CD4-positive, CD25-positive, alpha-beta regulatory T cell (primary cell): ENCODE data around the gene PARP1. TPM values are rescaled to one million over a fixed set of nuclear protein-coding genes. Genes with fewer than 3 reads are reported as not detected.
"Not testable (repeated sequence)": the region's sequence is repeated elsewhere in the genome, so short reads cannot be mapped to it uniquely, and the experiment has no call there.

Source experiments
- ATAC-seq, 2 donors: fragments of 150-1000 bp; cut with Tn5 transposase; one replicate each; pipeline ENCODE4 v1.10.0; 2021; ENCODE audit warnings: low read depth in 2 of 2, moderate number of reproducible peaks in 2 of 2, moderate library complexity in 1 of 2
- DNase-seq, 3 donors: peaks; one replicate each; pipeline versions ENCODE4 v3.0.0 to v3.0.0-alpha.2; 2012 to 2022; ENCODE audit warnings: mixed read lengths in 1 of 3
- H3K27ac ChIP-seq: one replicate; pipeline ENCODE4 v1.7.0; 2013; ENCODE audit warnings: mild to moderate bottlenecking, low read length; ENCODE audit not compliant: insufficient read depth, poor library complexity, severe bottlenecking
- H3K27me3 ChIP-seq: one replicate; pipeline ENCODE4 v1.7.0; 2013; ENCODE audit warnings: low read length; ENCODE audit not compliant: control insufficient read depth, insufficient read depth
- H3K36me3 ChIP-seq: one replicate; pipeline ENCODE4 v1.7.0; 2013; ENCODE audit warnings: mild to moderate bottlenecking, low read length, moderate library complexity; ENCODE audit not compliant: control insufficient read depth, insufficient read depth
- H3K4me1 ChIP-seq: 2 replicates; pipeline ENCODE4 v1.7.0; 2013; ENCODE audit warnings: mild to moderate bottlenecking, low read length; ENCODE audit not compliant: insufficient read depth, control insufficient read depth, poor library complexity, severe bottlenecking
- H3K4me3 ChIP-seq: one replicate; pipeline ENCODE4 v1.7.0; 2013; ENCODE audit warnings: low read depth, mild to moderate bottlenecking, low read length, moderate library complexity
- H3K9me3 ChIP-seq, 2 experiments: 1 replicate in 1 of 2; 2 replicates in 1 of 2; pipeline ENCODE4 v1.7.0; 2013; ENCODE audit warnings: low read length in 2 of 2, mild to moderate bottlenecking in 1 of 2, moderate library complexity in 1 of 2; ENCODE audit not compliant: control insufficient read depth in 2 of 2
- H3K27ac Mint-ChIP-seq, 3 donors: one replicate each; pipeline ENCODE4 v1.8.0; 2020 to 2022; ENCODE audit warnings: mild to moderate bottlenecking in 3 of 3, mixed read lengths in 3 of 3, moderate library complexity in 2 of 3
- H3K27me3 Mint-ChIP-seq: one replicate; pipeline ENCODE4 v1.8.0; 2022; ENCODE audit warnings: mild to moderate bottlenecking, mixed read lengths
- H3K36me3 Mint-ChIP-seq: one replicate; pipeline ENCODE4 v1.8.0; 2020; ENCODE audit warnings: mixed read lengths
- H3K4me1 Mint-ChIP-seq, 4 donors: one replicate each; pipeline ENCODE4 v1.8.0; 2020 to 2022; ENCODE audit warnings: mixed read lengths in 4 of 4, mild to moderate bottlenecking in 1 of 4
- H3K4me3 Mint-ChIP-seq, 4 donors: one replicate each; pipeline ENCODE4 v1.8.0; 2020 to 2022; ENCODE audit warnings: mild to moderate bottlenecking in 4 of 4, mixed read lengths in 4 of 4, moderate library complexity in 3 of 4
- H3K9me3 Mint-ChIP-seq, 7 donors: one replicate each; pipeline ENCODE4 v1.8.0; 2020 to 2022; ENCODE audit warnings: mixed read lengths in 7 of 7, mild to moderate bottlenecking in 3 of 7, moderate library complexity in 2 of 7
- polyA plus RNA-seq, 4 donors: library from polyadenylated mRNA; unstranded; fragments of 300-500 nt; fragmentation: Illumina TruSeq; gene quantifications; one replicate each; pipeline ENCODE4 v1.2.3, GENCODE V29; 2021
- total RNA-seq: library from RNA; stranded (reverse); gene quantifications from one replicate; pipeline ENCODE4 v1.2.3, GENCODE V29; 2022

The PARP1 gene
- total and polyA plus RNA-seq, 5 donors from 2014 or later, result 99.1 to 129 (median 108) TPM

GRCh38 chr1:226436855-226437491 lies 29.1 kb upstream of the PARP1 start:
- H3K27ac Mint-ChIP-seq, result no peak overlapping the region
- ATAC-seq, result peak in 1 of 2 donors; percentile 18
- Histone ChIP-seq H3K4me1 (no peaks in the 10 kb centered on the region), H3K9me3 (no peaks in the 10 kb centered on the region), H3K27ac (no peak overlapping the region), H3K27me3 (no peaks in the 10 kb centered on the region), H3K36me3 (no peaks in the 10 kb centered on the region), H3K4me3 (no peak overlapping the region)
- H3K27me3 Mint-ChIP-seq, result peaks cover 35% of the 10 kb centered on the region
- H3K36me3 Mint-ChIP-seq, result no peaks in the 10 kb centered on the region
- no peaks in the 10 kb centered on the region for H3K9me3 Mint-ChIP-seq
- no peak for DNase-seq
- no peak overlapping the region for H3K4me3 Mint-ChIP-seq
- H3K4me1 Mint-ChIP-seq, result no peaks in the 10 kb centered on the region

DNA sequence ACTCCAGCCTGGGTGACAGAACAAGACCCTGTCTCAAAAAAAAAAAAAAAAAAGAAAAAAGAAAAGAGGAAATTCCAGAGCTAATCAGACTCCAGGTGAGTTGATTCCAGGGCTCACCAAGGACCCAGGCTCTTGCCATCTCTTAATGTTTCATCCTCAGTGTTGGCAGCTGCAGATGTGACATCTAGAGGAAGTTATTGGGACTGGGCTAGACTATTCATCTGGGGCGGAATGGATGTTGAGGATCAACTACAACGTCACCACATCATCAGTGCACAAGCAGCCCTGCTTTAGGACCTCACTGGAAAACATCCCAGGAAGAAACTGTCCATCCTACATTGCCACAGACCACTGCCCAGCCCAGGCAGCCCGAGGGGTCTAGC lies 28.6 kb upstream of the PARP1 start:
- no peak overlapping the region for H3K4me3 Mint-ChIP-seq
- H3K36me3 Mint-ChIP-seq, result no peaks in the 10 kb centered on the region
- Histone ChIP-seq H3K4me3 (no peak overlapping the region), H3K9me3 (no peaks in the 10 kb centered on the region), H3K27ac (no peak overlapping the region), H3K4me1 (no peaks in the 10 kb centered on the region), H3K27me3 (no peaks in the 10 kb centered on the region), H3K36me3 (no peaks in the 10 kb centered on the region)
- no peak for DNase-seq
- H3K4me1 Mint-ChIP-seq, result peaks cover 0 to under 1% (median 0%) of the 10 kb centered on the region in 4 donors
- H3K27me3 Mint-ChIP-seq, result peaks cover 35% of the 10 kb centered on the region
- ATAC-seq, result no peak
- H3K27ac Mint-ChIP-seq, result peak overlapping the region in 1 of 3 donors; percentile 26
- no peaks in the 10 kb centered on the region for H3K9me3 Mint-ChIP-seq

GRCh38 chr1:226433341-226433720 lies 25.4 kb upstream of the PARP1 start:
- Mint-ChIP-seq H3K27me3 (peaks cover 22% of the 10 kb centered on the region), H3K27ac (no peak overlapping the region), H3K4me1 (peaks cover 0 to 4% (median 2%) of the 10 kb centered on the region in 4 donors), H3K9me3 (no peaks in the 10 kb centered on the region), H3K36me3 (no peaks in the 10 kb centered on the region), H3K4me3 (no peak overlapping the region)
- Histone ChIP-seq H3K36me3 (no peaks in the 10 kb centered on the region), H3K9me3 (no peaks in the 10 kb centered on the region), H3K4me3 (no peak overlapping the region), H3K27ac (no peak overlapping the region), H3K27me3 (no peaks in the 10 kb centered on the region), H3K4me1 (no peaks in the 10 kb centered on the region)
- DNase-seq (no peak), ATAC-seq (no peak)

- Mint-ChIP-seq H3K4me3 (no peak overlapping the region), H3K27me3 (peaks cover 16% of the 10 kb centered on the region), H3K9me3 (no peaks in the 10 kb centered on the region), H3K4me1 (peaks cover 0 to 4% (median 2%) of the 10 kb centered on the region in 4 donors), H3K27ac (no peak overlapping the region), H3K36me3 (no peaks in the 10 kb centered on the region)
- no peaks in the 10 kb centered on the region for H3K9me3 ChIP-seq
- no peaks in the 10 kb centered on the region for H3K4me1 ChIP-seq
- DNase-seq, result no peak
- H3K27ac ChIP-seq, result no peak overlapping the region
- H3K4me3 ChIP-seq, result no peak overlapping the region
- no peaks in the 10 kb centered on the region for H3K27me3 ChIP-seq
- ATAC-seq, result peak in 1 of 2 donors; percentile 10
- H3K36me3 ChIP-seq, result no peaks in the 10 kb centered on the region
These were observed 24.9 kb upstream of the PARP1 start for GRCh38 chr1:226432586-226433340.

DNA sequence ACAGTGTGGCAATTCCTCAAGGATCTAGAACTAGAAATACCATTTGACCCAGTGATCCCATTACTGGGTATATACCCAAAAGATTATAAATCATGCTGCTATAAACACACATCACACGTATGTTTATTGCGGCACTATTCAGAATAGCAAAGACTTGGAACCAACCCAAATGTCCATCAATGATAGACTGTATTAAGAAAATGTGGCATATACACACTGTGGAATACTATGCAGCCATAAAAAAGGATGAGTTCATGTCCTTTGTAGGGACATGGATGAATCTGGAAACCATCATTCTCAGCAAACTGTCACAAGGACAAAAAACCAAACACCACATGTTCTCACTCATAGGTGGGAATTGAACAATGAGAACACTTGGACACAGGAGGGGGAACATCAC lies 24.0 kb upstream of the PARP1 start:
- H3K4me3 Mint-ChIP-seq, H3K4me1 Mint-ChIP-seq, ATAC-seq, H3K4me1 ChIP-seq, H3K27ac ChIP-seq, H3K27me3 ChIP-seq, H3K27ac Mint-ChIP-seq, H3K36me3 ChIP-seq, H3K36me3 Mint-ChIP-seq, H3K9me3 Mint-ChIP-seq, DNase-seq, H3K4me3 ChIP-seq, H3K9me3 ChIP-seq: not testable (repeated sequence)
- H3K27me3 Mint-ChIP-seq, result peaks cover 14% of the 10 kb centered on the region

GRCh38 chr1:226429858-226430715 lies 22.2 kb upstream of the PARP1 start:
- Mint-ChIP-seq H3K36me3 (no peaks in the 10 kb centered on the region), H3K4me1 (peaks cover 5 to 13% (median 12%) of the 10 kb centered on the region in 4 donors), H3K27me3 (peaks cover 4% of the 10 kb centered on the region), H3K27ac (peak overlapping the region in 1 of 3 donors; percentile 15), H3K4me3 (no peak overlapping the region), H3K9me3 (no peaks in the 10 kb centered on the region)
- DNase-seq (no peak), ATAC-seq (no peak)
- Histone ChIP-seq H3K9me3 (no peaks in the 10 kb centered on the region), H3K36me3 (no peaks in the 10 kb centered on the region), H3K4me1 (peaks cover 4% of the 10 kb centered on the region), H3K4me3 (no peak overlapping the region), H3K27ac (no peak overlapping the region), H3K27me3 (no peaks in the 10 kb centered on the region)

DNA sequence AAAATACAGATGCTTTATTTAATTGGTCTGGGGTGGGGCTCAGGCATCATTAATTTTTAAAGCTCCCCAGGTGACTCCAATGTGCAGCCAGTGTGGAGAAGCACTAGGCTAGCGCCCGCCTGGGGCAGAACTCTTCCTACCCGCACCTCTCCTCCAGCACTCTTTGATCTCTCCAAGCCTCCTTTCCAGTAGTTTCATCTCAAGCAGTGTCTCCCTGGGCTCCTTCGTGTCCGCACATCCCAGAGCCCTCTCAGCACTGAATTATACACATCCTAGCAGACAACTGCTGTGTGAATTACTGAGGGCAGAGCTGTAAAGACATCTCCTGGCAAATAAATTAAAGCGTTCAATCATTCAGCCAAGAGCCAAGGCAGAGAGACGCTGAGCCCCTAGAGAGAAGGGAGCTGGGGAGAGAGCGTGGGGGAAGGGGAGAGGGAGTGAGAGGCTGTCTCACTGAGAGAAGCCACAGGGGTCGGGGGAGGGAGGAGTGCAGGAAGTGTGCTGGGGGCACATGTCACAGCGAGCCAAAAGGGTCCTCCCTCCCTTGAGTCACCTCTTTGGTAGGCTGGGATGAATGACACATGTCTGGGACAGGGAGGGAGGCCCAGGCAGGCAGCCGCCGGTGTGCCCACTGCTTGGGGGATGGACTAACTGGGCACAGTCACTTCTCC lies 21.0 kb upstream of the PARP1 start:
- peaks cover 14% of the 10 kb centered on the region for H3K4me1 ChIP-seq
- Mint-ChIP-seq H3K27ac (no peak overlapping the region), H3K27me3 (peaks cover 4% of the 10 kb centered on the region), H3K36me3 (no peaks in the 10 kb centered on the region), H3K4me3 (no peak overlapping the region), H3K4me1 (peaks cover 5 to 16% (median 12%) of the 10 kb centered on the region in 4 donors), H3K9me3 (no peaks in the 10 kb centered on the region)
- H3K27ac ChIP-seq, result no peak overlapping the region
- DNase-seq, result no peak
- H3K4me3 ChIP-seq, result no peak overlapping the region
- H3K36me3 ChIP-seq, result no peaks in the 10 kb centered on the region
- no peaks in the 10 kb centered on the region for H3K9me3 ChIP-seq
- H3K27me3 ChIP-seq, result no peaks in the 10 kb centered on the region
- ATAC-seq, result no peak
